Endothelial cell of umbilical vein (primary cell): ENCODE results near the gene C14orf119.

Experiments
- CTCF ChIP-seq, 2 donors: IDR thresholded peaks; 1 replicate in 1 of 2; 2 replicates in 1 of 2; pipeline ENCODE4 v1.5.1; 2011; ENCODE audit warnings: low read length in 2 of 2, mild to moderate bottlenecking in 2 of 2, moderate library complexity in 2 of 2, control low read depth in 1 of 2, inconsistent platforms in 1 of 2, low read depth in 1 of 2; ENCODE audit not compliant: insufficient read depth in 1 of 2; ENCODE audit errors: extremely low read depth in 1 of 2
- EZH2 ChIP-seq: IDR thresholded peaks from 2 replicates; pipeline ENCODE4 v1.6.1; 2012; ENCODE audit warnings: borderline replicate concordance, low read depth, mild to moderate bottlenecking, moderate library complexity, low read length, inconsistent platforms; ENCODE audit not compliant: severe bottlenecking
- FOS ChIP-seq: IDR thresholded peaks from 2 replicates; pipeline ENCODE4 v1.6.1; 2011; ENCODE audit warnings: mild to moderate bottlenecking, low read length, moderate library complexity, borderline replicate concordance; ENCODE audit not compliant: insufficient read depth
- GATA2 ChIP-seq: IDR thresholded peaks from 2 replicates; pipeline ENCODE4 v1.7.0; 2011; ENCODE audit warnings: low read depth, mild to moderate bottlenecking, moderate library complexity, mixed read lengths, low read length; ENCODE audit not compliant: insufficient read length, insufficient read depth
- JUN ChIP-seq: IDR thresholded peaks from 2 replicates; pipeline ENCODE4 v1.6.1; 2011; ENCODE audit warnings: borderline replicate concordance, low read depth; ENCODE audit not compliant: insufficient read length, insufficient read depth
- MAX ChIP-seq: IDR thresholded peaks from 2 replicates; pipeline ENCODE4 v1.6.1; 2011; ENCODE audit not compliant: insufficient read depth, insufficient read length
- MYC ChIP-seq: IDR thresholded peaks from one replicate; pipeline ENCODE4 v1.6.1; 2011; ENCODE audit warnings: mild to moderate bottlenecking, low read depth, low read length
- POLR2A ChIP-seq: IDR thresholded peaks from 2 replicates; pipeline ENCODE4 v1.6.1; 2012; ENCODE audit warnings: low read depth, mild to moderate bottlenecking, control low read depth, low read length
- POLR2AphosphoS5 ChIP-seq: IDR thresholded peaks from 2 replicates; pipeline ENCODE4 v1.6.1; 2012; ENCODE audit warnings: low read depth, mild to moderate bottlenecking, control low read depth, low read length, moderate library complexity; ENCODE audit not compliant: insufficient read depth

- TF ChIP-seq CTCF (IDR thresholded peaks at IDR 0.05; ENCODE audit: extremely low read depth in 1 of 2, insufficient read depth in 1 of 2, low read depth in 1 of 2, low read length in 2 of 2) (no peak), POLR2A (no peak), EZH2 (no peak), POLR2AphosphoS5 (no peak), GATA2 (no peak), MYC (no peak), JUN (no peak), FOS (no peak), MAX (no peak)
Measured at GRCh38 chr14:23101213-23101970, 6.1 kb downstream of the C14orf119 start.
